ENCODE results near the gene RORC.

RORC gene

GRCh38 chr1:151809290-151809984 lies 22.2 kb downstream of the RORC start:
- no peak overlapping the region for H3K4me3 ChIP-seq (ENCODE audit: control insufficient read depth, low read depth, low read length)
- TF ChIP-seq CTCF (IDR thresholded peaks at IDR 0.05; ENCODE audit: control insufficient read depth, insufficient read depth, low read depth, low read length, missing control alignments), result no peak
- no peak for DNase-seq (ENCODE audit: low read depth)

GRCh38 chr1:151807766-151808165 lies 23.8 kb downstream of the RORC start:
- no peak overlapping the region for H3K4me3 ChIP-seq (ENCODE audit: control insufficient read depth, low read depth, low read length)
- DNase-seq (ENCODE audit: low read depth), result no peak
- TF ChIP-seq CTCF (IDR thresholded peaks at IDR 0.05; ENCODE audit: control insufficient read depth, insufficient read depth, low read depth, low read length, missing control alignments), result no peak

GRCh38 chr1:151807131-151807530 lies 24.5 kb downstream of the RORC start:
- no peak for DNase-seq (ENCODE audit: low read depth)
- no peak for TF ChIP-seq CTCF (IDR thresholded peaks at IDR 0.05; ENCODE audit: control insufficient read depth, insufficient read depth, low read depth, low read length, missing control alignments)
- no peak overlapping the region for H3K4me3 ChIP-seq (ENCODE audit: control insufficient read depth, low read depth, low read length)

DNA sequence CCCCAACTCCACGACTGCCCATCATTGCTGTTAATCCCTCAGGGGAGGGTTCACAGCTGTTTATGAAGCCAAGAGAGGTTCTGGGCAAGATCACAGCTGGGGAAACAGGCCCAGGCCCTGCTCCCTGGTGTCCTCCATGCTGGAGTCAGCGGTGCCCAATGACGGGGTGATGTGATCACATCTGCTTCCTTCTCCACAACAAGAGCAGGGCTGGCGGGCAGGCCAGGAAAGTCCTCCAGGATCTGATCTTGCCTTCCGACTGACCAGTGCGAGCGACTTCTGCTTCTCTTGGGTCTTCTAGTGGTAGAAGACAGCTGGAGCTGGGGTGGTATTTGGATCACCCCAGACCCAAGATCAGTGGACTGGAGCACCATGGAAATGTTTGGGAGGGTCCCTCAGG lies 25.4 kb downstream of the RORC start:
- H3K4me3 ChIP-seq (ENCODE audit: control insufficient read depth, low read depth, low read length), result no peak overlapping the region
- no peak for TF ChIP-seq CTCF (IDR thresholded peaks at IDR 0.05; ENCODE audit: control insufficient read depth, insufficient read depth, low read depth, low read length, missing control alignments)
- no peak for DNase-seq (ENCODE audit: low read depth)

DNA sequence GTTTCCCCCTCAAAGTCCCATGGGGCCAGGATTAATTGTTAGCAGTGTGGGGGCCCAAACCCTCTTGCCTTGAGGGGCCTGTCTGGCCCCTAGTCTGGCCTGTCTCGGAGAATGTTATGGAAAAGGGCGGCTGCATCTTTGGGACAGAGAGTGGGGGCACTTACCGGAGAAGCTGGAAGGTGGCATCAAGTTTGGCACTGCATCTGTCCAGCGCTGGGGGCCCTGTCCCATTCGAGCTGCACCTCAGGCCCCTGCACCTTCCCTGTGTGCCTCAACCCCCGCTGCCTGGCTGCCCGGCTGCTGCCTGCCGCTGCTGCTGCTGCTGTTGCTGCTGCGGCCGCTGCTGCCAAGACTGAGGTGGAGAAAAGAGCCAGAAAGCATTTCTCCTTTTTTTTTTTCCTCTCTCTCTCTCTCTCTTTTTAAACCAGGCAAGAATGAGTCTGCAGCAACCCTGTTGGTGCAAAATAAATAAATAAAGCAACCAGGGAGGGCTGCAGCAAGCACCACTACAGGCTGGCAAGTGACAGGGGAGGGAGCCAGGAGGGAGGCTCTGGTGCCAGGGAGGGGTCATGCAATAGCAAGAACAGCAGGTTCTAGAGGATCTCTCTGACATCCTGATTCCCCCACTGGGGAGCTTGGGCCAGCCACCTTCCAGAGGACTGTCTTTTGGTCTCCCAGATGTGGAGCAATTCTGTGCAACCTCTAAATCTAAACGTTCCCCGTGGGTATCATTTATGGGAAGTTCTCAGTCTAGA lies 26.4 kb downstream of the RORC start, which contains the start of gene LINGO4:
LINGO4 (minus strand) TSS at position 354 of the 755 bp plus-strand sequence. CDS start 2,715 bp downstream, outside the sequence.
- H3K4me3 ChIP-seq (ENCODE audit: control insufficient read depth, low read depth, low read length), result no peak within 1 kb of the TSS
- no peak for TF ChIP-seq CTCF (IDR thresholded peaks at IDR 0.05; ENCODE audit: control insufficient read depth, insufficient read depth, low read depth, low read length, missing control alignments)

DNA sequence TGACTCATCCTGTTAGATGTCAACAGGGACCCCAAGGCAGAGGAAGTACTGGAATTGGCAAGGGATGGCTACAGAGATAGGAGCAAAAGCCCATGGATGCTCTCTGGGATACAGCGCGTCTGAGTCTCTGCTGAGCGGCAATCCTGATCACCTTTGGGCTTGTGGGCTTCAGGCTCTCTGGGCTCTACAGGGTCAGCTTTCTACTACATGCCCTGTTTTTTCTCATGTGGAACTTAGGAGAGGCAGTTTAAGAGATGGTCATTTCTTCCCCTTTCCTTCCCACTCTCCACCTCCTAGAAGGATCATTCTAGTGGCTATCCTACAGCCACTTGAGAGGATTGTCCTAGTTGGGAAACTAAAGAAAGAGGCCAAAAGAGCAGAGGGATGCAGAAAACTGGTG lies 27.7 kb downstream of the RORC start:
- no peak for TF ChIP-seq CTCF (IDR thresholded peaks at IDR 0.05; ENCODE audit: control insufficient read depth, insufficient read depth, low read depth, low read length, missing control alignments)
- DNase-seq (ENCODE audit: low read depth), result no peak
- H3K4me3 ChIP-seq (ENCODE audit: control insufficient read depth, low read depth, low read length), result no peak overlapping the region

More for the DNA sequence above, 26.4 kb downstream of the RORC start, which contains the start of gene LINGO4:
- no peak for DNase-seq (ENCODE audit: low read depth)

All from AG09309 (cell line).